Measurements from ENCODE around the gene LRMDA.

The LRMDA gene

GRCh38 chr10:75851580-75852345, 420.3 kb downstream of the LRMDA start:
- no peak for DNase-seq

GRCh38 chr10:75852851-75853484, 421.5 kb downstream of the LRMDA start:
- DNase-seq = no peak

- no peak for DNase-seq
Observed at GRCh38 chr10:75857269-75857846, 425.9 kb downstream of the LRMDA start.

GRCh38 chr10:75857896-75858295, 426.5 kb downstream of the LRMDA start:
- DNase-seq = no peak

DNA sequence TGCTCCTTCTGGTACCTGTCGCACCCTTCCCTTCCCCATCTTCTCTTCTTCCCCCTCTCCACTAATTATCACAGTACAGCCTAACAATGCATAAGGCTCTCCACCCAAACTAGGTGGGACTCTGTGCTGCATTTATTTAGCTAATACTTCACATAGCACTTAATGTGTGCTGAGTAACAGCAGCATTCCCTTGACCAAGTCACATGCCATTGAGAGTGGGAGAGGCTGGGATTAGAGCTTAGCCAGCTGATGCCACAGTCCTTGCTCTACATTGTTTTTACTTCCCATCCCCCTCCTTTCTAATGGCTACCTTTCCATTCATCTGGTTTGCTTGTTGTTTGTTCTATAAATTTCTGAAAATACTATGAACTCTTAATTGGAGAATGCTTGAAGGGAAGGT, 426.9 kb downstream of the LRMDA start:
- DNase-seq = no peak

DNA sequence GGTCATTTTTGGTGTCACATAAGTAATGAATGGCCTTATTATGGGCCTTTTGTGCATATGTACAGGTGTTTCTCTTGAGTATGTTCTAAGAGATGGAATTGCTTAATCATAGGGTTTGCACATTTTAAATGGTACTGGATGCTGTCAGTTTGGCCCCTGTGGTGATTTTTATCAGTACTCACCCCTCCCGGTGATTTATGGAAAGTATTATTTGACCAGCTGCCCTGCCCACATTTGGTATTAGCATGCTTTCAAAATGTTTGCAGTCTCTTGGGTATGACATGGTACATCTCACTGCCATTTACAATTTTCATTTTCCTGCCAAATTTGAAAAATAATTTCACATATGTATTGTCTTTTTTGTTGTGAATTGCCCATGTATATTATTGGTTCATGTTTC, 427.7 kb downstream of the LRMDA start:
- DNase-seq = no peak

DNA sequence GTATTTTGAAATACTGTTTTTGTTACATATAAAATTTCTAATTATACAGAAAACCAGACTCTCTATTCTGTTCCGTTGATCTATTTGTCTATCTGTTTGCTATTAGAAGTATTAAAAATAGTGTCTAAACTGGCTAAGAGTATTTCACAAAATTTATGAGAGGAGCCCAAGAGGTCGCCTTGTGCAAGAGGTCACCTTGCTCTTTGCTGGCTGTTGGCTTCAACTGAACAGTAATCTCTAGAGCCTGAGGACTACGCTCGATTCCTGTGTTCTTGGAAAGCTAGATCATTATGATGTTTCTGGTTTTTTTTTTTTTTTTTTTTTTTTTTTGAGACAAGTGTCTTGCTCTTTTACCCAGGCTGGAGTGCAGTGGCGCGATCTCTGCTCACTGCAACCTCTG, 428.6 kb downstream of the LRMDA start:
- no peak for DNase-seq

DNA sequence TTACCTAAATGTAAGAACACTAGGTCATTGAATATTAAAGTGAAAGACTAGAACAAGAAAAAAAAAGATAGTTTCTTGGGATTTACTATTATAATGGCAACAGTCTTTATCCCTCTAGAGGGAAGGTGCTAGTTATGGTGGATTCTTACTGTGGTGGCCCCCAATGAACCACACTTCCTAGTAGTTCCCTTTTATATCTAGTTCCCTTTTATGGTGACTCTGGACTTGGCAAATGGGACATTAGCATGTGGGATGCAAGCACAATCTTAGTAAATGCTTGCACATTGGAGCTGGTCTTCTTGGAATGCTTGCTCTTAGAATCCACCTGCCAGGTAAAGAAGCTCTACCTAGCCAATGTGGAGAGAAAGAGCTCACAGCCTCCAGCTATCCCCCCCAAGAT, 430.2 kb downstream of the LRMDA start:
- DNase-seq = no peak

DNA sequence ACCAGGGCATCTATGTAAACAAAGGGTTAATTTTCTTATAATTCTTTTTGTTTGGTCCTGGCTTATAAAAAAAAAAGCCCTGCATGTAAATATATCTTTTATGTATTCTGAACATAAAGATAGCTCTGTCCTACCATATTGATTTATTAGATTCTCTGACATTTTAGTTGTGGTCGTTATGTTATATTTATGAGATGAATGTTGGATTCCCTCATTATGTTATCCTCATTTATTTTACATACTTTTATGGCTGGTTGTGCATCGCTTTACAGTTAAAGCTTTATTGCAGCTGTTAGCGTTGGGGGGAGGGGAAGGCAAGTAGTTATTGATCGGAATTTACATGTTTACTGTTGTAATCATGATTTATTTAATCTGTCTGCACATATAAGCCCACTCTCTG, 431.5 kb downstream of the LRMDA start:
- DNase-seq = no peak

DNA sequence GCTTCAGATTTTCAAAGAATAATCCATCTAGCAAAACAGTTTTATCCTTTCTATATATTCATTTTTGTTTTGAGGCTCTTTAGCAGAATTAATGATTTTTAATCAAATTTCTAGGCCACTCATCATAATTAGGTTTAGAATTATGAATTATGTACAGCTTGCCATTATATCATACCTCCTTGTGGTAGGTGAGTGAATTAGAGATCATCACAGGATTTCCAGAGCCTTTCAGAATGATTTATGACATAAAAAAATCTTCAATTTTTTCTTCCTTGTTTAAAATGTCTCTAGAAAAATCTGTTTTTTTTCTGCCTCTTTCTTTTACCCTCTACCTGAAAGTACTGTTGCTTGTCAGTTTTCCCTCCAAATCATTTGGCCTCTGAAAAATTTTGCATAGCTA, 433.3 kb downstream of the LRMDA start:
- no peak for DNase-seq

- no peak for DNase-seq
Observed at GRCh38 chr10:75865413-75866299, 434.2 kb downstream of the LRMDA start.

DNA sequence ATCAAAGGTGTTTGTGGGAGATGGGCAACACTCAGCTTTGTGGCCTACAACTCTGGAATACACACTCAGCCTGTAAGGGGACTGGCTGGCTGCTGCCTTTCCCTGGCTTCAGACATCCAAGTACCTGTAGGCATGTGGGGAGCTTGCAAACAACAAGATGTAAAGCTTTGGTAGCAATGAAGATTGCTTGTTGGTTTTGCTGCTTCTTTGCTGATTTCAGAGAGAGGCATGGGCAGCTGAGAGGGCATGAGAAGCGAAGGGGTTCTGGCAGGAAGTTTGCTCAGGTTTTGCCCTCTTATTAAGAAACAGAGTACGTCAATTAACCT, 434.8 kb downstream of the LRMDA start:
- DNase-seq = no peak

GRCh38 chr10:75866731-75867130, 435.3 kb downstream of the LRMDA start:
- DNase-seq = no peak

- no peak for DNase-seq
Observed at GRCh38 chr10:75868574-75868973, 437.1 kb downstream of the LRMDA start.

DNA sequence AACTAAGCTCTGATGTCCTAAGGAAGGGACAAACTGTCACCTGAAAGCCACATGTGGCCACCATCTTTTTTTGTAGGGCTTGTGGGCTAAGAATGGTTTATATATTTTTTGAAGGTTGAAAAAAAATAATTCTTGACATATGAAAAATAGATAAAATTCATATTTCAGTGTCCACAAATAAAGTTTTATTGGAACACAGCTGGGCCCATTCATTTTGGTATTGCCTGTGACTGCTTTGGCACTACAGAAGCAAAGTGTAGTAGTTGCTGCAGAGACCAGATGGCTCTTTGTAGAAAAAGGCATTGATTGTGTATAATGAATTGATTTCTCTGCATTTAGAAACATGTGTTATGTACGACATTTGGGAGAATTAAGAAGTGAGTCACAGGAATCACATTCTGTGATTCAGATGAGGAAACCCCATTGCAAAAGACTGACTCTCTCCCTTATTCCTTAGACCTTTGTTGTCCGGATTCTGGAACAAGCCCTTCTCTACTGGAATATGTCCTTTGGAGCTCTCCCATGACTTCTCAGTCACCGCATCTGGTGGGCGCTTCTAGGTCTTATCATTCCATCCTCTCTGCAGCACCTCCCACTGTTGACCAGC, 438.7 kb downstream of the LRMDA start:
- DNase-seq = no peak

- no peak for DNase-seq
Observed at GRCh38 chr10:75875740-75876139, 444.3 kb downstream of the LRMDA start.

DNA sequence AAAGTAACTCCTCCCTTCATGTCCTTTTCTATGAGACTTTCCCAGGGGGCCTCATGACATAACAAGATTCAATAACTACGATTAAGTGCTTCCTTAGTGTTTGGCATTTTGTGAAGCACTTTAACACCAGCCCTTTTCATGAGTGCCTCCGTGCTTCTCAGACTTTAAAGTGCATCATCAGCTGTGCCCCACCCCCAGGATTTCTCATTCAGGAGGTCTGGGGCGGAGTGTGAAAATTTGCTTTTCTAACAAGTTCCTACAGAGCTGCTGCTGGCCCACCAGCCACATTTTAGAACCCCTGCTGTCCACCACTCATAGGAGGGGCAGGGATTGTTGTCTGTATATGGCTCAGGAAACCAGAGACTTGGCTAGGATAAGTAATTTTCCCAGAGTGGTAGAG, 445.3 kb downstream of the LRMDA start:
- no peak for DNase-seq

GRCh38 chr10:75877877-75878276, 446.5 kb downstream of the LRMDA start:
- no peak for DNase-seq

DNA sequence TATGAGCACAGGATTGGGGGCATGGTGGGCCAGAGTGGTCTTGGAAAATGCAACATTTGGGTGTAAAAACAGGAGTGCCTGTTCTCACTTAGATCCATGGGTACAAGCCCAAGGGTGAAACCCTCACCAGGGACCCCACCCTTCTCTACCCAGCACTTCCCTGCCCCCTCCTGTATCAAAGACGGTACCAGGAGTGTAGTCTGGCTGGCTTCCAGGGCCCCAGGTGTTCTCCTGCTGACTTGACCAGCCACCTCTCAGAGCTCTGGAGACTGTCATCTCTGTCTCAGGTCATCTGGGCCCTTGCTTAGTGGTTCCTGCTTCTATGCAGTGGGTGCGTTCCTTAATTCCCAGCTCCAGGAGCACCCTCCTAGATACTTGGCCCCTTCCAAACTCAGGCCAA, 447.2 kb downstream of the LRMDA start:
- no peak for DNase-seq

DNA sequence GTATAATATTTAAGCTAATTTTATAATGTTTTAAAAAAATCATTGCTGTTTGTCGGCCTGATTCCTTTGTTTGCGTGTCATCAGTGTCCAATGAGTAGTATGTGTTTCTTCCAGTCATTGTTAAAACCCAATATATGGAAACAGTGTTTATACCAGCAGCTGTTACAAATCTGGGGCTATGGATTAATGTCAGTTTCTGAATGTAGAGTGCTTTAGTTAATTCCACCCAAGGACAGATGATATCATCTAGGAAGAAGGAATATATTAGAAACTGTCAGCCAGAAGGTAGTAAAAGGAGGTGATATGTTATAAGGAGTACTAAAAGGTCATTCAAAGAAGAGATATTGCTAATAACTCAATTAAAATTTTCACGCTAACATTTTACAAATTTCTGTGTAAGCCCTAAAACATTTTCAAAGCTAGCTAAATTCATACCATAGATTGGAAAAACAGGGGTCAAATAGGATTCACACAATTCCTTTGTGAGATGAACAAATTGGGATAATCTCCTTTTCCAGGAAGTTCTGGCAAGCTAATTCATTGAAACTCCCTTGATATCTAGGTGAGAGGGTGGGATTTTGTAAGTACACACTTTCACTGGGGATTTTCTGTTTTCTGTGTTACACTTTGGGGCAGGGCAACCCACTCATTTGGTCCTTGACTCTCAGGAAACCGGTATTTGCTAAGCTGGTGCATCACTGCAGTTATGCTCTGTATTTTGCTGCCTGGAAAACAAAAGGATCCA, 448.8 kb downstream of the LRMDA start:
- DNase-seq = no peak

DNA sequence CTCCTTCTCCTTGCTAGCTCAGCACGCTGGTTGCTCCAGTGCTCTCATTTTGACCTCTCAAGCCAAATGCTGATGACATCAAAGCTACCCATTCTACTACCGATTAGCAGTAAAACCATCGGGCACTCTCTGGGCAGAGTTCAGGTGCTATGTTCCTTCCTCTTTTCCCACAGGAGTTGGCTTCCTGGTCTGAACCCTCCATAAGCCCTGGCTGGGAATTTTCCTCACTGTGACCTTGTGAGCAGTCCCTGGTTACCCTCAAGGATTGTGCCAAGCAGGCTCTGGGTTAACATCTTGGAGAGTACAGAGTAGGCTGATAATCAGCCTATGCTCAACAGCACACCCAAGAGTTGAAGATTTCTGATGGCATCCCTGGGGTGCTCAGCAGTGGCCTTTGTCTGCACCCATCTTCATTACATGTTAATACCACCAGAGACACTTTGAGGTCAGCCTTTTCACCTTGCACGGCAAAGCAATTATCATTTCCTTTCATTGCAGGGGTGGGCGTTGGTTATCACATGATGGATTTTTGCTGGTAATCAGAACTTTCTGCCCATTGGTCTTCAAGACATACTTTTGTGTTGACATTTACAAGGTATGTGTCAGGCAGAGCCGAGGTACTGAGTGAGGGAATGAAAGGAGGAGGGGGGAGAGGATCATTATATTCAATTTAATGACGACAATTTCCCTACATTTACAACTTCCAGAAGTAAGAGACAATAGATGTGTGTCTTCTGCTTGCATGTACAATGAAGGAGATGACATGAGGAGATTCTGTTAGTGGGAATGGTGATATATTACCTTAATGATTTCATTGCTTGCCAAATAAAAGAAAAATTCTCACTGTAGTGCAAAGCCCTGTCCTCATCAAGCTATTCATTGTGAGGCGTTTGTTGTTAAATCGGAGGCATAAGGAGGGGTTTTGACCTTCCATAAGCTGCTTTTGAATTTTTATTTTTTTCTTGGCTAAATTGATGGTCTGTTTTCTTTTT, 452.0 kb downstream of the LRMDA start:
- no peak for DNase-seq
